Amniotic stem cell (primary cell): ENCODE measurements around the gene KPNB1.
"Not testable (repeated sequence)": the region's sequence is repeated elsewhere in the genome, so short reads cannot be mapped to it uniquely, and the experiment has no call there.

Source experiments
- DNase-seq: peaks from one replicate; lab custom pipeline; 2025; lab: John Stamatoyannopoulos, UW

Gene KPNB1

GRCh38 chr17:47676510-47677165 is 26.9 kb downstream of the KPNB1 start:
- DNase-seq: no peak

GRCh38 chr17:47678196-47678595 is 28.5 kb downstream of the KPNB1 start:
- DNase-seq: no peak

GRCh38 chr17:47682138-47682537 is 32.4 kb downstream of the KPNB1 start:
- no peak for DNase-seq

- DNase-seq: not testable (repeated sequence)
Observed at GRCh38 chr17:47682727-47683126, 33.0 kb downstream of the KPNB1 start.

- DNase-seq: no peak
Observed at GRCh38 chr17:47684025-47684424, 34.3 kb downstream of the KPNB1 start.

- DNase-seq: no peak
Observed at GRCh38 chr17:47684535-47685193, 34.9 kb downstream of the KPNB1 start.

GRCh38 chr17:47685556-47686275 is 36.0 kb downstream of the KPNB1 start:
- DNase-seq: no peak

GRCh38 chr17:47686276-47686635 is 36.5 kb downstream of the KPNB1 start:
- DNase-seq: no peak

- DNase-seq: no peak
Observed at GRCh38 chr17:47686664-47687327, 37.1 kb downstream of the KPNB1 start.

GRCh38 chr17:47687328-47687690 is 37.6 kb downstream of the KPNB1 start:
- no peak for DNase-seq

GRCh38 chr17:47687748-47688147 is 38.0 kb downstream of the KPNB1 start:
- DNase-seq: no peak

GRCh38 chr17:47690121-47690520 is 40.4 kb downstream of the KPNB1 start:
- no peak for DNase-seq

- no peak for DNase-seq
Observed at GRCh38 chr17:47692137-47692894, 42.6 kb downstream of the KPNB1 start.

GRCh38 chr17:47692895-47693730 is 43.4 kb downstream of the KPNB1 start:
- DNase-seq: no peak

- no peak for DNase-seq
Observed at GRCh38 chr17:47693731-47694580, 44.2 kb downstream of the KPNB1 start, which contains the start of gene TBKBP1. TBKBP1 (plus strand) TSS chr17:47694161; CDS start chr17:47696113, 1,952 bp downstream.

GRCh38 chr17:47694581-47695428 is 45.1 kb downstream of the KPNB1 start:
- no peak for DNase-seq

GRCh38 chr17:47695429-47696376 is 46.0 kb downstream of the KPNB1 start:
- no peak for DNase-seq
